Stomach (tissue), 9 donors: ENCODE data around the gene KCNIP4. TPM values are rescaled to one million over a fixed set of nuclear protein-coding genes. Genes with fewer than 3 reads are reported as not detected.
A peak's percentile ranks its signal among the peaks of the same experiment; 100 is the strongest.

Experiments
- DNase-seq, 2 donors: peaks; one replicate each; pipeline versions ENCODE4 v3.0.0 to v3.0.0-alpha.2; 2013 to 2019
- H3K27ac ChIP-seq, 5 donors: fragments of 200-600 bp in 4 of 5; sonication (generic) in 4 of 5; one replicate each; pipeline ENCODE4 v1.5.1; 2013 to 2019; ENCODE audit warnings: mild to moderate bottlenecking in 1 of 5, moderate library complexity in 1 of 5
- H3K27me3 ChIP-seq, 3 donors: fragments of 200-600 bp; sonication (generic); one replicate each; pipeline ENCODE4 v1.5.1; 2017 to 2019; ENCODE audit warnings: mixed run types in 1 of 3
- H3K36me3 ChIP-seq, 4 donors: fragments of 200-600 bp; sonication (generic); 1 replicate in 3 of 4; 2 replicates in 1 of 4; pipeline ENCODE4 v1.5.1; 2016 to 2019
- H3K4me1 ChIP-seq, 4 donors: fragments of 200-600 bp; sonication (generic); one replicate each; pipeline ENCODE4 v1.5.1; 2016 to 2019
- H3K4me3 ChIP-seq, 4 donors: fragments of 200-600 bp; sonication (generic) in 3 of 4; one replicate each; pipeline ENCODE4 v1.5.1; 2016 to 2019; ENCODE audit warnings: mild to moderate bottlenecking in 1 of 4
- H3K9me3 ChIP-seq, 4 donors: fragments of 200-600 bp; sonication (generic); one replicate each; pipeline ENCODE4 v1.5.1; 2016 to 2019
- CTCF ChIP-seq, 7 experiments: fragments of 450-650 bp in 4 of 7; fragments of 200-600 bp in 3 of 7; sonication (generic) in 3 of 7; IDR thresholded peaks; one replicate each; pipeline ENCODE4 v1.5.1; 2016 to 2019; ENCODE audit warnings: antibody characterized with exemption in 7 of 7, control low read depth in 2 of 7, mild to moderate bottlenecking in 1 of 7
- EP300 ChIP-seq: sonication (generic); formaldehyde crosslinking; IDR thresholded peaks from one replicate; pipeline ENCODE4 v1.6.1; 2017; ENCODE audit warnings: antibody characterized with exemption
- POLR2A ChIP-seq, 4 donors: fragments of 450-650 bp; IDR thresholded peaks; one replicate each; pipeline ENCODE4 v1.6.1; 2016; ENCODE audit warnings: antibody characterized with exemption in 4 of 4, control low read depth in 2 of 4, mild to moderate bottlenecking in 1 of 4, moderate library complexity in 1 of 4
- POLR2AphosphoS5 ChIP-seq, 3 donors: sonication (generic); formaldehyde crosslinking; IDR thresholded peaks; one replicate each; pipeline ENCODE4 v1.6.1; 2016; ENCODE audit warnings: antibody characterized with exemption in 3 of 3
- WGBS, 5 donors: extraction: QIAGEN DNeasy Blood & Tissue Kit in 3 of 5; methylation state at CpG; one replicate each; pipeline versions ENCODE4 v1.1.5 to v1.1.7; 2013 to 2018; 5-methylcytosine and 5-hydroxymethylcytosine counted together
- intact Hi-C: fragments of 100-400 bp; cut with DNase I; formaldehyde crosslinking; loops from one replicate; pipeline ENCODE4 v1.15.1; 2023; ENCODE audit warnings: low total_unique reads
- polyA plus RNA-seq, 3 donors: library from polyadenylated mRNA; stranded (reverse); fragments of 200-250 nt; gene quantifications; one replicate each; pipeline ENCODE4 v1.2.3, GENCODE V29; 2013
- total RNA-seq, 5 donors: library from RNA; depleted of rRNA; stranded (reverse); fragments of >200 nt; gene quantifications; one replicate each; pipeline versions ENCODE4 v1.1.0 to v1.2.3, GENCODE V29; 2014 to 2016
- donor health status: healthy with polysubstance abuse.
- donor health status: Bipolar disorder and iron deficiency.
- donor health status: healthy.

Gene KCNIP4
- total and polyA plus RNA-seq, 8 donors, result 0.23 to 1.8 (median 1.3) TPM; not detected in 4

GRCh38 chr4:21991050-21991449, 42.5 kb upstream of the KCNIP4 start:
- 33 to 60% (median 44%) methylated on average over 2 of the region's 2 CpGs for WGBS, 5 donors
- Histone ChIP-seq H3K36me3 (no peaks in the 10 kb centered on the region), H3K27me3 (no peaks in the 10 kb centered on the region), H3K9me3 (no peaks in the 10 kb centered on the region), H3K27ac (no peak overlapping the region), H3K4me1 (no peaks in the 10 kb centered on the region), H3K4me3 (no peak overlapping the region)
- intact Hi-C loops, result no loop called here
- TF ChIP-seq CTCF (IDR thresholded peaks at IDR 0.05) (no peak), POLR2A (IDR thresholded peaks at IDR 0.05) (no peak), POLR2AphosphoS5 (IDR thresholded peaks at IDR 0.05) (no peak)
- peak in 1 of 2 donors; percentile 39 for DNase-seq

GRCh38 chr4:21989351-21989750, 40.8 kb upstream of the KCNIP4 start:
- Histone ChIP-seq H3K27ac (no peak overlapping the region), H3K4me3 (no peak overlapping the region), H3K4me1 (no peaks in the 10 kb centered on the region), H3K27me3 (no peaks in the 10 kb centered on the region), H3K36me3 (no peaks in the 10 kb centered on the region), H3K9me3 (no peaks in the 10 kb centered on the region)
- intact Hi-C loops, result no loop called here
- WGBS, 5 donors, result 28 to 48% (median 38%) methylated on average over 1 of the region's 1 CpG
- TF ChIP-seq EP300, result no peak
- no peak for TF ChIP-seq POLR2AphosphoS5 (IDR thresholded peaks at IDR 0.05)
- TF ChIP-seq CTCF (IDR thresholded peaks at IDR 0.05), result no peak
- TF ChIP-seq POLR2A (IDR thresholded peaks at IDR 0.05), result no peak
- DNase-seq, result no peak

GRCh38 chr4:21986307-21986706, 37.7 kb upstream of the KCNIP4 start:
- no peak overlapping the region for H3K4me3 ChIP-seq
- no peak overlapping the region for H3K27ac ChIP-seq
- H3K4me1 ChIP-seq, result no peaks in the 10 kb centered on the region
- no peaks in the 10 kb centered on the region for H3K27me3 ChIP-seq
- intact Hi-C loops, result no loop called here
- no peaks in the 10 kb centered on the region for H3K36me3 ChIP-seq
- H3K9me3 ChIP-seq, result no peaks in the 10 kb centered on the region
- peak in 1 of 2 donors; percentile 30 for DNase-seq
- TF ChIP-seq POLR2A (IDR thresholded peaks at IDR 0.05) (no peak), CTCF (IDR thresholded peaks at IDR 0.05) (no peak), EP300 (no peak), POLR2AphosphoS5 (IDR thresholded peaks at IDR 0.05) (no peak)

- no peak for TF ChIP-seq POLR2AphosphoS5 (IDR thresholded peaks at IDR 0.05)
- Histone ChIP-seq H3K4me3 (no peak overlapping the region), H3K27ac (no peak overlapping the region), H3K27me3 (no peaks in the 10 kb centered on the region), H3K4me1 (no peaks in the 10 kb centered on the region), H3K9me3 (peaks cover 0 to 5% (median 0%) of the 10 kb centered on the region in 4 donors), H3K36me3 (no peaks in the 10 kb centered on the region)
- 35 to 90% (median 62%) methylated on average over 1 of the region's 1 CpG for WGBS, 5 donors
- intact Hi-C loops, result no loop called here
- DNase-seq, result no peak
Observed at GRCh38 chr4:21982087-21982486, 33.5 kb upstream of the KCNIP4 start.

- Histone ChIP-seq H3K27ac (no peak overlapping the region), H3K4me1 (no peaks in the 10 kb centered on the region), H3K9me3 (peaks cover 0 to 9% (median 0%) of the 10 kb centered on the region in 4 donors), H3K27me3 (no peaks in the 10 kb centered on the region), H3K36me3 (no peaks in the 10 kb centered on the region), H3K4me3 (no peak overlapping the region)
- intact Hi-C loops, result no loop called here
- WGBS, 5 donors, result 91 to 97% (median 92%) methylated on average over 1 of the region's 1 CpG
- TF ChIP-seq CTCF (IDR thresholded peaks at IDR 0.05), result no peak
- DNase-seq, result no peak
Observed at GRCh38 chr4:21979196-21979595, 30.6 kb upstream of the KCNIP4 start.
